H1 (cell line): ENCODE measurements around the gene WWP2. TPM values are rescaled to one million over a fixed set of nuclear protein-coding genes. Genes with fewer than 3 reads are reported as not detected.

Experiments
- CTCF ChIA-PET: fragments of 300-600 bp; sonication (Branson Sonifier 250); formaldehyde crosslinking; loops from one replicate; lab custom pipeline; 2021; ENCODE audit not compliant: partially characterized antibody; lab: Charles Lee
- POLR2A ChIA-PET: fragments of 300-600 bp; sonication (Branson Sonifier 250); formaldehyde crosslinking; loops from one replicate; lab custom pipeline; 2021; ENCODE audit warnings: inconsistent platforms; ENCODE audit not compliant: partially characterized antibody; lab: Charles Lee
- DNase-seq, 2 experiments: peaks; one replicate each; pipeline versions ENCODE4 v3.0.0 to v3.0.0-alpha.2; 2010 to 2022; ENCODE audit warnings: low spot score in 2 of 2, low read depth in 1 of 2, mixed read lengths in 1 of 2
- FAIRE-seq: peaks from 2 replicates; lab custom pipeline; 2011; peaks lifted over from hg19 to GRCh38; lab: Jason Lieb, UNC
- H2AFZ ChIP-seq: 2 replicates; pipeline ENCODE4 v1.8.1; 2012; ENCODE audit warnings: low read length, inconsistent platforms
- H2AK5ac ChIP-seq: 2 replicates; pipeline ENCODE4 v1.6.1; 2013; ENCODE audit warnings: low read depth, low read length
- H2BK120ac ChIP-seq: replicated peaks from 2 replicates; pipeline ENCODE3; 2013; ENCODE audit warnings: low read depth, low read length, inconsistent platforms
- H2BK12ac ChIP-seq: 2 replicates; pipeline ENCODE4 v1.6.1; 2013; ENCODE audit warnings: low read depth, low read length
- H2BK15ac ChIP-seq: 2 replicates; pipeline ENCODE4 v1.6.1; 2013; ENCODE audit warnings: low read length
- H2BK20ac ChIP-seq: 2 replicates; pipeline ENCODE4 v1.6.1; 2013; ENCODE audit warnings: low read length
- H2BK5ac ChIP-seq: 2 replicates; pipeline ENCODE4 v1.6.1; 2013; ENCODE audit warnings: low read depth, low read length
- H3K14ac ChIP-seq: 2 replicates; pipeline ENCODE4 v1.6.1; 2013; ENCODE audit warnings: inconsistent platforms; ENCODE audit not compliant: insufficient read length
- H3K18ac ChIP-seq: 2 replicates; pipeline ENCODE4 v1.6.1; 2013; ENCODE audit warnings: low read length; ENCODE audit errors: extremely low read depth
- H3K23ac ChIP-seq: 2 replicates; pipeline ENCODE4 v1.6.1; 2013; ENCODE audit warnings: inconsistent platforms; ENCODE audit not compliant: insufficient read length
- H3K23me2 ChIP-seq: 2 replicates; pipeline ENCODE4 v1.6.1; 2013; ENCODE audit warnings: low read depth, low read length
- H3K27ac ChIP-seq: 2 replicates; pipeline ENCODE4 v1.6.1; 2011; ENCODE audit warnings: low read depth, low read length, inconsistent platforms
- H3K27me3 ChIP-seq, 4 experiments: replicated peaks in 1 of 4; 1 replicate in 1 of 4; 2 replicates in 3 of 4; pipeline versions ENCODE4 v1.6.1 to v1.8.1; 2011 to 2013; ENCODE audit warnings: low read length in 3 of 4, mild to moderate bottlenecking in 3 of 4, inconsistent platforms in 2 of 4, mixed read lengths in 2 of 4, moderate library complexity in 1 of 4; ENCODE audit not compliant: control insufficient read depth in 3 of 4, insufficient read depth in 3 of 4; ENCODE audit errors: extremely low read depth in 1 of 4
- H3K36me3 ChIP-seq, 4 experiments: 2 replicates each; pipeline versions ENCODE4 v1.6.1 to v1.8.1; 2011 to 2013; ENCODE audit warnings: mild to moderate bottlenecking in 4 of 4, low read length in 3 of 4, moderate library complexity in 2 of 4, control low read depth in 1 of 4, inconsistent platforms in 1 of 4; ENCODE audit not compliant: insufficient read depth in 4 of 4, control insufficient read depth in 2 of 4
- H3K4ac ChIP-seq: replicated peaks from 2 replicates; pipeline ENCODE3; 2013; ENCODE audit warnings: low read length, low read depth, mixed read lengths, inconsistent platforms; ENCODE audit not compliant: insufficient read length
- H3K4me1 ChIP-seq, 4 experiments: replicated peaks in 1 of 4; 1 replicate in 1 of 4; 2 replicates in 3 of 4; pipeline versions ENCODE4 v1.6.1 to v1.8.1; 2011 to 2013; ENCODE audit warnings: low read length in 3 of 4, inconsistent platforms in 2 of 4, mixed read lengths in 1 of 4; ENCODE audit not compliant: insufficient read depth in 4 of 4, control insufficient read depth in 3 of 4
- H3K4me2 ChIP-seq, 2 experiments: 2 replicates each; pipeline versions ENCODE4 v1.6.1 to v1.8.1; 2011 to 2013; ENCODE audit warnings: low read depth in 2 of 2, low read length in 2 of 2, control low read depth in 1 of 2, inconsistent platforms in 1 of 2, mild to moderate bottlenecking in 1 of 2; ENCODE audit not compliant: insufficient read depth in 1 of 2
- H3K4me3 ChIP-seq, 4 experiments: fragments of 200-600, 300-600 bp in 1 of 4; sonication (generic), shearing (Covaris generic), sonication (Bioruptor Twin) in 1 of 4; 2 replicates each; pipeline versions ENCODE4 v1.5.1 to v1.8.1; 2011 to 2016; ENCODE audit warnings: low read length in 4 of 4, low read depth in 3 of 4, control low read depth in 2 of 4, inconsistent platforms in 2 of 4, mild to moderate bottlenecking in 2 of 4, mixed read lengths in 1 of 4, moderate library complexity in 1 of 4; ENCODE audit not compliant: insufficient read depth in 2 of 4; ENCODE audit errors: extremely low read depth in 1 of 4
- H3K56ac ChIP-seq: replicated peaks from 2 replicates; pipeline ENCODE3; 2013; ENCODE audit warnings: low read depth, mild to moderate bottlenecking, mixed read lengths, low read length, inconsistent platforms; ENCODE audit not compliant: insufficient read length
- H3K79me1 ChIP-seq: 2 replicates; pipeline ENCODE4 v1.6.1; 2013; ENCODE audit warnings: low read depth, low read length, control low read depth
- H3K79me2 ChIP-seq, 2 experiments: 2 replicates each; pipeline versions ENCODE4 v1.6.1 to v1.8.1; 2012 to 2013; ENCODE audit warnings: low read length in 2 of 2, mild to moderate bottlenecking in 2 of 2, inconsistent platforms in 1 of 2; ENCODE audit not compliant: insufficient read depth in 2 of 2, control insufficient read depth in 1 of 2
- H3K9ac ChIP-seq, 4 experiments: replicated peaks in 1 of 4; 1 replicate in 1 of 4; 2 replicates in 3 of 4; pipeline versions ENCODE4 v1.6.1 to v1.8.1; 2011 to 2013; ENCODE audit warnings: low read depth in 3 of 4, low read length in 3 of 4, control low read depth in 2 of 4, mild to moderate bottlenecking in 2 of 4, moderate library complexity in 2 of 4, inconsistent platforms in 1 of 4; ENCODE audit errors: extremely low read depth in 1 of 4
- H3K9me3 ChIP-seq, 2 experiments: 2 replicates each; pipeline versions ENCODE4 v1.6.1 to v1.8.1; 2012 to 2013; ENCODE audit warnings: mild to moderate bottlenecking in 2 of 2, moderate library complexity in 2 of 2, control low read depth in 1 of 2, inconsistent platforms in 1 of 2, low read depth in 1 of 2, low read length in 1 of 2, mixed read lengths in 1 of 2; ENCODE audit not compliant: insufficient read depth in 2 of 2
- H4K20me1 ChIP-seq, 2 experiments: replicated peaks in 1 of 2; 2 replicates each; pipeline versions ENCODE3 to v1.8.1; 2011 to 2013; ENCODE audit warnings: inconsistent platforms in 2 of 2, low read length in 2 of 2, mild to moderate bottlenecking in 1 of 2; ENCODE audit not compliant: insufficient read depth in 2 of 2, control insufficient read depth in 1 of 2
- H4K5ac ChIP-seq: 2 replicates; pipeline ENCODE4 v1.6.1; 2013; ENCODE audit warnings: low read length, low read depth, mixed read lengths, inconsistent platforms; ENCODE audit not compliant: insufficient read length
- H4K8ac ChIP-seq: 2 replicates; pipeline ENCODE4 v1.8.0; 2013; ENCODE audit warnings: mild to moderate bottlenecking, moderate library complexity, low read length, inconsistent platforms; ENCODE audit not compliant: insufficient read depth; ENCODE audit errors: extremely low read depth
- H4K91ac ChIP-seq: replicated peaks from 2 replicates; pipeline ENCODE3; 2013; ENCODE audit warnings: low read length, mixed read lengths, inconsistent platforms; ENCODE audit not compliant: insufficient read length
- BRCA1 ChIP-seq: IDR thresholded peaks from 2 replicates; pipeline ENCODE4 v1.6.1; 2012; ENCODE audit warnings: low read depth, low read length, improper control_type of control experiment
- FOSL1 ChIP-seq: IDR thresholded peaks from 2 replicates; pipeline ENCODE4 v1.6.1; 2011; ENCODE audit warnings: mild to moderate bottlenecking, low read depth, low read length, moderate library complexity; ENCODE audit not compliant: insufficient read depth
- GTF2F1 ChIP-seq: IDR thresholded peaks from 2 replicates; pipeline ENCODE4 v1.6.1; 2012; ENCODE audit warnings: low read depth, low read length, improper control_type of control experiment, borderline replicate concordance
- JUND ChIP-seq: IDR thresholded peaks from 2 replicates; pipeline ENCODE4 v1.6.1; 2011; ENCODE audit warnings: mild to moderate bottlenecking, improper control_type of control experiment, low read length
- SRF ChIP-seq: IDR thresholded peaks from 2 replicates; pipeline ENCODE4 v1.6.1; 2011; ENCODE audit warnings: mild to moderate bottlenecking, low read depth, low read length, moderate library complexity
- WGBS, 2 experiments: shearing (Covaris generic) in 1 of 2; methylation state at CpG; one replicate each; pipeline versions ENCODE4 v1.1.6 to v1.1.7; 2013 to 2015; ENCODE audit warnings: low lambda C conversion rate in 2 of 2, mixed read lengths in 2 of 2, inconsistent platforms in 1 of 2, low coverage in 1 of 2, missing lambda C conversion rate in 1 of 2; ENCODE audit not compliant: insufficient replicate concordance in 2 of 2, insufficient coverage in 1 of 2, insufficient read length in 1 of 2; ENCODE audit errors: extremely low coverage in 1 of 2, missing lambda C conversion rate in 1 of 2; 5-methylcytosine and 5-hydroxymethylcytosine counted together
- polyA plus RNA-seq, 7 experiments: library from polyadenylated mRNA; depleted of rRNA in 3 of 7; stranded (reverse) in 5 of 7; unstranded in 2 of 7; fragments of >200 nt in 5 of 7; fragments of 200-250 nt in 2 of 7; gene quantifications; 1 replicate in 5 of 7; 2 replicates in 1 of 7; 4 replicates in 1 of 7; pipeline versions ENCODE4 v1.2.1 to v1.2.3, GENCODE V29; 2011 to 2013; ENCODE audit warnings: missing spikeins in 2 of 7, mixed read lengths in 2 of 7
- total RNA-seq: library from RNA; stranded (reverse); fragmentation: NEBNext Ultra II Directional; extraction: Animal tissue kit (Norgen Biotek cat#: 25700); gene quantifications from 2 replicates; pipeline ENCODE4 v1.2.1, GENCODE V29; 2021
- TF ChIP-seq, protein P1 (sequence below): IDR thresholded peaks from 2 replicates; pipeline ENCODE4 v1.6.1; 2011; ENCODE audit warnings: low read depth, mild to moderate bottlenecking, low read length; ENCODE audit not compliant: insufficient read depth

Gene WWP2
- total and polyA plus RNA-seq, 2 of the 8 experiments (the other 6 are each of a cell fraction or from before 2014, with no cell fraction given): 14.1 to 42.2 TPM

DNA sequence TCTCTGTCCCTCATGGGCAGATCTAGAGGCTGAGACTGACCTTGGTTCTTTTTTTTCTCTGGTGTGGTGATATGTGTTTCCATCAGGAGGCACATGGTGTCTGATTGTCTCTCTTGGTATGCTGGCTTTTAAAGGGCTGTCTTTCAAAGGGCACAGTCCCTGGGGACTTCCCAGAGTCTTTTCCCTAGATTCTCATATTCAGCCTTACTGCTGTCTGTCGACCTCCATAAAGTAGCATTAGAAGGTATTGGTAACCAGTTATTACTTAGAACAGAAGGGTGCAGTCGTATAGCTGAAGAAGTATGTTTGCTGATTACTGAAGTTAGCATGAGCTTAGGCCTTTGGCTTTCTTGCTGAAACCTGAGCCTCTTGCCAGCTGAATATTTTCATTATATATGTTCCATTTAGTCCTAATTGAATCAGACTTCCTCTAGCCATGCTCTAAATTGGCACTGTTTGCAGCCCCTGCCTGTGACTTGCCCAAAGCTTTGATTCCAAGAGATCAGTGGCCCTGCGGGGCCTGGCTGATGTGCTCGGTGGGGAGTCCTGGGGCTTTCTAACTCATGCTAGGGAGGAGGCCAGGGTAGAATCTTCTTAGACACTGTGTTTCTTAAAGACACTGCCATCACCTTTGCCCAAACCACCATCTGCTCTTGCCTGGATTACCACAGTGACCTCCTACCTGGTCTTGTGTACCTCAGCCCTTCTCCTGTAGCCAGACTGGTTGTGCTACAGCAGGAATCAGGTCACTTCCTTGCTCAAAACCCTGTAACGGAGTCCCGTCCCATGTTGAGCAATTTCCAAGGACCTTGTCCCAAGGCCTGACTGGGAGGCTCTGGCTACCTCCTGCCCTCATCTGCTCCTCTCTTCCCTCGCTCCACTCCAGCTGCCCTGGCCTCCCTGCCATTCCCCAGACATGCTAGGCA lies 71.5 kb downstream of the WWP2 start:
- H4K8ac ChIP-seq: no peak overlapping the region
- peaks cover 1 to 9% (median 6%) of the 10 kb centered on the region in 4 experiments; a peak in 4 of 7 replicates for H3K4me1 ChIP-seq
- DNase-seq (no peak), FAIRE-seq (no peak)
- H4K5ac ChIP-seq: no peak overlapping the region
- no peak overlapping the region for H3K23ac ChIP-seq
- H2AFZ ChIP-seq: no peak overlapping the region
- no peak overlapping the region; the same call in 1 of the 2 replicates for H2BK12ac ChIP-seq
- ChIA-PET CTCF (interaction anchor here (1.6 kb wide), 1 partner anchor 37 kb away, joined by 5 read pairs; no protein-coding TSS in a partner anchor), POLR2A (interaction anchor here (1.4 kb wide), 1 partner anchor 11 kb away, joined by 6 read pairs; no protein-coding TSS in a partner anchor)
- H3K79me2 ChIP-seq: no peaks in the 10 kb centered on the region
- H4K91ac ChIP-seq: no peak overlapping the region
- no peak overlapping the region for H2BK20ac ChIP-seq
- no peak overlapping the region for H3K4ac ChIP-seq
- H2BK15ac ChIP-seq: 0 out of 2 replicates have a peak overlapping the region, but pooled peaks have one; percentile 76
- H3K27ac ChIP-seq: no peak overlapping the region
- 72% methylated on average over 7 of the region's 7 CpGs; no CpG with 5 or more reads in 1 of the 2 experiments for WGBS, 2 experiments
- H3K79me1 ChIP-seq: no peaks in the 10 kb centered on the region
- no peak overlapping the region for H3K9ac ChIP-seq
- no peak overlapping the region for H2BK120ac ChIP-seq
- H3K4me3 ChIP-seq: no peak overlapping the region
- no peaks in the 10 kb centered on the region for H3K27me3 ChIP-seq
- H3K56ac ChIP-seq: no peak overlapping the region
- H2AK5ac ChIP-seq: no peak overlapping the region
- TF ChIP-seq SRF: no peak
- TF ChIP-seq FOSL1: no peak
- TF ChIP-seq JUND: no peak
- no peak for TF ChIP-seq GTF2F1
- TF ChIP-seq BRCA1: no peak
- TF ChIP-seq, protein P1, sequence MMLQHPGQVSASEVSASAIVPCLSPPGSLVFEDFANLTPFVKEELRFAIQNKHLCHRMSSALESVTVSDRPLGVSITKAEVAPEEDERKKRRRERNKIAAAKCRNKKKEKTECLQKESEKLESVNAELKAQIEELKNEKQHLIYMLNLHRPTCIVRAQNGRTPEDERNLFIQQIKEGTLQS: no peak
- H3K23me2 ChIP-seq: no peaks in the 10 kb centered on the region
- peaks cover 0 to 5% of the 10 kb centered on the region in 2 experiments for H4K20me1 ChIP-seq
- no peak overlapping the region for H3K14ac ChIP-seq
- no peak overlapping the region for H3K4me2 ChIP-seq
- H3K18ac ChIP-seq: no peak overlapping the region
- no peak overlapping the region for H2BK5ac ChIP-seq
- no peaks in the 10 kb centered on the region; a peak in 1 of 8 replicates for H3K36me3 ChIP-seq
- no peaks in the 10 kb centered on the region for H3K9me3 ChIP-seq
